ENCODE measurements around the gene GMPPB.
"Not testable (repeated sequence)": the region's sequence is repeated elsewhere in the genome, so short reads cannot be mapped to it uniquely, and the experiment has no call there.

Gene GMPPB

DNA sequence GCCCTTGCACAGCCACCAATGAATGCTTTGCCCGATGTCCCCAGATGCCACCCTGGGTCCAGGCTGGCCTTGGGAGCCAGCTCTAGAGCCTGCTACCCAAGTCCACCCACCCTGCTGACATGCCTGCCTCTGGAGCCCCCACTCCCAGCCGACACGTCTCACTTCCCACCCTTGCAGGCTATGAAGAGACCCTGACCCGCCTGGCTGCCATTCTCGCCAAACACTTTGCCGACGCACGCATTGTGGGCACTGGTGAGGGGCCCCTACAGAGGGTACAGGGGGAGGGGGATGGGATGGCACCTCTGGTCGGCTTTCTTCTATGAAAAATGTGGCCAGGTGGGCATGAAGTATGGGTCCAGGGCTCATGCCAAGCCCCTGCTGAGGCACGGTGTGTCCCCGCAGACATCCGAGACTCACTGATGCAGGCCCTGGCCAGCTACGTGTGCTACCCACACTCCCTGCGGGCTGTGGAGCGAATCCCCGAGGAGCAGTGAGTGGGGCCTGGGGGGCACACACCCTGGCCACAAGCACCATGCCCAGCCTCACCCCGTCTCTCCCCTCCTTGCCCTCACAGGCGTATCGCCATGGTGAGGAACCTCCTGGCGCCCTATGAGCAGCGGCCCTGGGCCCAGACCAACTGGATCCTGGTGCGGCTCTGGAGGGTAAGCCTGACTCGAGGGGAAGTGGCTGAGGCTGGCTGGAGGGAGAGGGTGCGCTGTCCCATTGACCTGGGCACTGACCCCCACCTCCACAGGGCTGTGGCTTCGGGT lies 10.2 kb downstream of the GMPPB start:
- no peak for DNase-seq (ENCODE audit: low read depth)

DNA sequence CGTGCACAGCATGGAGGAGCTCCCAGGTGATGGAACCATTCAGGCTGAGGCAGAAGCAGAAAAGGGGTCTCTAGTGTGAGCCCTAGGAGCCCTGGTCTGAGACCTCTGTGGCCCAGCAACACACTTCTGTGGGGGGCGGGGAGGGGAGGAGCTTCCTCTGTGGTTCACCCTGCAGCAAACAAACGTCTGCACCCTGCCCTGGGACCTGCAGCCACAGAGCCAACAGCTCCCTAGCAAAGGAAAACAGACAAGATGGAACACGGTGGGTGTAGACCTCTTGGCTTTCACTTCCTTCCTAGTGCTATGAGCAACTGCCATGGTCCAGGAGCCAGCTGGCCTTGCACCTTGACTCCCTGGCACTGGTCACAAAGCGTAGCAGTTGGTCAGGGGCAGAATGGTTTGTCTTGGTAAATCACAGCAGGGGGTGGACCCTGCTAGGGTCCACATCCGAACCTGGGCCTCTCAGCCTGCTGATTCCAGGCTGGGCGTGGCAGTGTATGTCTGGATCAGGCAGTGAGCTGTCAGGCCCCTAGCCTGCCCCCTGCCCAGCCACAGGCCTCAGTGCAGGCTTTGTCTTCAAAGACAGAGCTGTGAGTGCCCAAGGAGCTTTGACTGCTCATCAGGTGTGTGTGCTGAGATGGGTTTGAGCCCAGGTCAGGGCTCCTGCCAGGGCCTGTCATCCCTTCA lies 11.0 kb downstream of the GMPPB start:
- no peak for DNase-seq (ENCODE audit: low read depth)

DNA sequence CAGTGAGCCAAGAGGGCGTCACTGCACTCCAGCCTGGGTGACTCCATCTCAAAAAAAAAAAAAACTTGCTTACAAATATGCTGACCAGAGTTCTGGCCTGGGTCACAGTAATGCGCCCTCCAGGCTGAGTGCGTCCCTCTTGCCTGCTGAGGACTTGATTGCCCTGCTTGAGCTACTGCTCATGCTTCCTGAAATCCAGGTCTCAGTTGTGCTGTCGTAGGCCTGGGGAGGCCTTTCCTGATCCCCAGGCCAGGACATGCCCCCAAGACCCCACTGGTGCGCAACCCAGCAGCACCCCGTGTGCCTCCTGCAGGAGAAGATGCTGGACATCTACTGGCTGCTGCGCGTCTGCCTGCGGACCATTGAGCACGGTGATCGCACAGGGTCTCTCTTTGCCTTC lies 11.6 kb downstream of the GMPPB start:
- DNase-seq (ENCODE audit: low read depth): no peak

DNA sequence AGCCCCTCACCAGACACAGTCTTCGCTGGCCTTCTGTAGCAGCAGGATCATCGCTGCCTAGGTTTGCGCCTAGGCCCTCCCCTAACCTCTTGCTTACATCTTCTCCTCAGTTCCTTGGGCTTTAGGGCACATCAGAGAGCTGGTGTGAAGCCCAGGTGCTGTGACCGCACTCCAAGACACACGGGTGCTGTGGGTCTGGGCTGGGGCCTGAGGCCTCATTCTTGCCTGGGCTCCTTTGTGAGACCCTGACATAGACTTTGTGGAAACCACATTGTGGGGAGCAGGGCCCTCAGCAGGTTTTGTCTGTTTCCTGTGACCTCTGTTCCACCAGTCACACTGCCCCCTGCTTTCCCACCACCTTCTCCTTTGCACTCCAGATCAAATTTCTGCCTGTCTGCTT lies 12.3 kb downstream of the GMPPB start:
- no peak for DNase-seq (ENCODE audit: low read depth)

DNA sequence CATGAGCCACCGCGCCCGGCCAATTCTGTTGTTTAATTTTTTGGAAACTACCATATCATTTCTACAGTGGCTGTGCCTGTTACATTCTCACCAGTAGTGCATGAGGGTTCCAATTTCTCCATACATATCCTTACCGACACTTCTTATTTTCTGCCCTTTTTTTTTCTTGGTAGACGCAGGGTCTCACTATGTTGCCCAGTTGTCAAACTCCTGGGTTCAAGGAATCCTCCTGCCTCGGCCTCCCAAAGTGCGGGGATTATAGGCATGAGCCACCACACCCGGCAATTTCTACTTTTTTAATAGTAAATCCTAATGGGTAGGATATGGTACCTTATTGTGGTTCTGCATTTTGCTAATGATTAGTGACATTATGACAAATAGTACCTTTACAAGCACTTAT lies 13.9 kb downstream of the GMPPB start:
- no peak for DNase-seq (ENCODE audit: low read depth)

DNA sequence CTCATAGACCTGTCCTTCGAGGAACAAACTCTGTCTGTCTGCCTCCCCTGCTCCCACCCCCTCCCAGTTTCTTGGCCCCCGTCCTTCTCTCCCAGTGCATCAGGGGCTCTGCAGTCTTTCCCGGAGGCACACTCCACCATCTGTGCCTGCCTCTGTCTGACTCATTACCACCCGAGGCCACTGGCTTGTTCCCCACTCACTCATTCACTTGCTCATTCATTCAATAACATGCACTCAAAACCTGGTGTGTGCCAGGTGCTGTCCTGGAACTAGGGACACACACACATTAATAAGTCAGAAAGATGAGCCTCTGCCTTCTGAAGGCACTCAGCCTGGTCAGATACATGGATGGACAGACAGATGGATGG lies 16.7 kb downstream of the GMPPB start:
- DNase-seq (ENCODE audit: low read depth): no peak

DNA sequence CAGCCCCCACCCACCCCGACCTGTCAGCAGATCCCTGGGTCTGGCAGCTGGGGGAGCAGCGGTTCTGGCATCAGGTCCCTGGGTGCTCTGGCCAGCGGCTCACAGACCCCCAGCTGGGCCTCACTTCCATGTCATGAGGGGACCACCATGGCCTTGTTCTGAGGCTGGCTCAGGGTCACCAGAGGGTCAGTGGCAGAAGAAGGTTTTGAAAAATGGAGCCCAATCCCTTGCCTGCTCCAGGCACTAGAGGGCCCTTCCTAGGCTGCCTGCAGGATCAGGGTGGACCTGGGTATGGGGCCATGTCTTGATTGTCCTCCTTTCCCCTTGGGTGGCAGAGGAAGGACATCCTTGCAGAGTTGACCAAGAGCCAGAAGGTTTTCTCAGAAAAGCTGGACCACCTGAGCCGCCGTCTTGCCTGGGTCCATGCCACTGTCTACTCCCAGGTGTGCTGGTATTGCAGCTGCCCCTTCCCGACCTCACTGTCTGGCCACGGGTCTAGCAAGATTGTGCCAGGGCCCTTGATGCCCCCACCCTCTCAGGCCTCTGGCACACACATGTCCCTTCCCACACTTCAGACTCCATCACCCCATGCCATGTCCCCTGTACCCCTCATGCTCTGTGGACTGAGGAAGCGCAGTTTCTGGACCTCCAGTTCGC lies 17.2 kb downstream of the GMPPB start:
- DNase-seq (ENCODE audit: low read depth): no peak

DNA sequence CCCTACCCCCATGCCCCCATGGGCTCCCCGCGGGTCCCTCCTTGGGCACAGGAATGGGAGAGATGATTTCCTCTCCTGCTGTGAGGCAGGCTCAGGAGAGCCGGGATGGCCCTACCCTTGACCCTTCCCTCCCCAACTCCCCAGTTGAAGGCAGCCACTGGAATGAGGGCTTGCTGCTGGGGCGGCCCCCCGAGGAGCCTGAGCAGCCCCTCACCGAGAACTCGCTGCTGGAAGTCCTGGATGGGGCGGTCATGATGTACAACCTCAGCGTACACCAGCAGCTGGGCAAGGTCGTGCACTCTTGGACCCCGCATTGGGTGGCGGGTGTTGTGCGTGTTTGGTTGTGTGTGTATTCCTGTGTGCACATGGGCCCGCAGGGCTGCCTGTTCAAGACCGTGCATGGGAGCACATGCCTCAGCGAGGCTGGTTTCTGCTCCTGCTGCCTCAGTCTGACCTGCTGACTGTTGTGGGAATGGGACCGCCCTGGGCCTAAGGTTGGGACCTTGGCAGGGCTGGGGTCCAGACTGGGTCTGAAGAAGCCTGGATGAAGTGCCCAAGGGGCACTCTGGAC lies 18.3 kb downstream of the GMPPB start:
- no peak for DNase-seq (ENCODE audit: low read depth)

DNA sequence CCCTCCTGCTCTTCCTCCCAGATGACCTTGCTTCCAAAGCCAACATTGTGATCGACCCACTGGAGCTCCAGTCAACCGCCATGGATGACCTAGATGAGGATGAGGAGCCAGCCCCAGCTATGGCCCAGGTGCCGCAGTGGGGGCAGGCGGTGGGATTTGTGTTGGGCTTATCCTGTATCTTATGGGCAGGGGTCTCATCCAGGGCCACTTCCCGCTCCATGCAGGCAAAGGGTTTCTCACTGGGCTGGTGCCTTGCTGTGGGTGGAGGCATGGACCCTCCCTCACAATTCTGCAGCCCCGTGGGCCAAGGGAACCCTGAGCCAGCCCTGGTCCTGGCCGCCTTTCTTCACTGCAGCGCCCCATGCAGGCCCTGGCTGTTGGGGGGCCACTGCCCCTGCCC lies 19.1 kb downstream of the GMPPB start:
- no peak for DNase-seq (ENCODE audit: low read depth)

DNA sequence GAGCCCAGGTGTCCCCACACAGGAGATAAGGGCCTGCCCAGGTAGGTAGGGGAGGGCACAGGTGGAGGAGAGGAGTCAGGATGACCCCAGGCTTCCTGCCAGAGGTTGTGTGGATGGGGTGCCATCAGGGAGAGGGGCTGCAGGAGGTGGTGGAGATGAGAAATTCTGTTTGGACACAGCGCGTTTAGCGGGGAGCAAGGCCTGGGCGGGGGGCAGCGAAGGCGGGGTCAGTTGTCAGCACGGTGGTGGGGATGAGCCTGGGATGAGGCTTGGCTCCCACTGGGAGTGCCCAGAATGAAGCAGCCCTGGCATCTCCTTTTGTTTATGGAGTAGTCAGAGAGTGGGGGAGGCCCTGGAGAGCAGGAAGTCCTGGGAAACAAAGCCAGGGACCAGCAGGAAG lies 19.8 kb downstream of the GMPPB start:
- DNase-seq (ENCODE audit: low read depth): no peak

DNA sequence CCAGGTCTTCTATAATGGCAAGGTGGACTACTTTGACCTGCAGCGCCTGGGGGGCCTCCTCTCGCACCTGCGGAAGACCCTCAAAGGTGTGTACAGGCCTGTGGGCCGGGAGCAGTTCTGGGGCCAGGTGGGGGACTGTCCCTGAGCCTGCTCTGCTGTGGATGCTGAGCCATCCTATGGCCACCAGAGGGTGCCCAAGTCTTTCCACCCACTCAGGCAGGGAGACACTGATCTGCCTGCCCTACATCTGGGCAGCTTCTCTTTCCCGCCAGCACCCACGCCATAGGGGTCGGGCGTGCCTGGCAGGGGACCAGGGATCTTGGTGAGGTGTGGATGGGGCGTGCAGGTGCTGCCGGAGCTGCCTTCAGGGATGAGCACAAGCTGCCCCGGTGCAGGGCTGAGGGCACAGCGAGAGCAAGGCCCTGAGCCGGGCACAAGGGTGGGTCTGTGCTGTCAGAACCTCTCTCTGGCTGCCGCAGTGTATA lies 20.3 kb downstream of the GMPPB start:
- peak; percentile 42 for DNase-seq (ENCODE audit: low read depth)

DNA sequence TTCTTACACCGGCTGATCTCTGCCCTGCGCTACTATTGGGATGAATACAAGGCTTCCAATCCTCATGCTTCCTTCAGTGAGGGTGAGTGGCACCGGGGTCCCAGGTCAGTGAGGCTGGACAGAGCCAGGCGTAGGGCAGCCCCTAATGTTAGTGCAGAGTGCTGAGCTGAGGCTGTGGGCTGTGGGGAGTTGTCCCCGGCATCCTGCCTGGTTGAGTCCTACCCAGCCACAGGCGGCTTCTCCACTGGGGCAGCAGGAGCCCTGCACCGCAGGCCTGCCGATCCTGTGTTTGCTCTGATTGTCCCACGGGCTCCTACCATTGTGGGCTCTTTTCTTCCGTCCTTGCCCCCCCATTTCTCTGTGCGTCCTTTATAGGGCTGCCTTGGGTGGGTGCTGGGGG lies 21.1 kb downstream of the GMPPB start:
- DNase-seq (ENCODE audit: low read depth): no peak

DNA sequence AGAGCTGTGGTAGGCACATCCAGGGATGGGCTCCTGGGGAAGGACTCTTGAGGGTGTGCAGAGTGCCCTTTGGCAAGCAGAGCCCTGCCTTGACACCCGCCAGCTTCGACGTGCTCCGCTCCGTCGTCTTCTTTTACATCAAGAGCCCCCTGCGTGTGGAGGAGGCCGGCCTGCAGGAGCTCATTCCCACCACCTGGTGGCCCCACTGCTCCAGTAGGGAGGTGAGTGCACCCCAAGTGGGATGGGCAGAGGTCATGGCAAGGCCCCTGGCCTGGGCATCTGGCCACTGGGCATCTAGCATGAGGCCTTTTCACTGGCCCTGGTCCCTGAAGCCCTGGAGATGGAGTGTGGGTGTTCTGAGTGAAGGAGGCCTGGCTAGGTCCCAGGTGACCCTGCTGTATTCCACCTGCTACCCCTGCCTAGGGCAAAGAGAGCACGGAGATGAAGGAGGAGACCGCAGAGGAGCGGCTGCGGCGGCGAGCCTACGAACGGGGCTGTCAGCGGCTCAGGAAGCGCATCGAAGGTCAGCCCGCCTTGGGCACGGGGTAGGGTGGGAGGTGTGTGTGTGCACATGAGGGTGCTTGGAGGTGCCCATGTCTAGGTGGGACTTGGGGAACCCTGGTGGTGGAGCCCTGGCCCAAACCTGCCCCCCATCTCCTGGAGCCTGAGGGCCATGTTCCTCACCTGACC lies 22.2 kb downstream of the GMPPB start:
- no peak for DNase-seq (ENCODE audit: low read depth)

DNA sequence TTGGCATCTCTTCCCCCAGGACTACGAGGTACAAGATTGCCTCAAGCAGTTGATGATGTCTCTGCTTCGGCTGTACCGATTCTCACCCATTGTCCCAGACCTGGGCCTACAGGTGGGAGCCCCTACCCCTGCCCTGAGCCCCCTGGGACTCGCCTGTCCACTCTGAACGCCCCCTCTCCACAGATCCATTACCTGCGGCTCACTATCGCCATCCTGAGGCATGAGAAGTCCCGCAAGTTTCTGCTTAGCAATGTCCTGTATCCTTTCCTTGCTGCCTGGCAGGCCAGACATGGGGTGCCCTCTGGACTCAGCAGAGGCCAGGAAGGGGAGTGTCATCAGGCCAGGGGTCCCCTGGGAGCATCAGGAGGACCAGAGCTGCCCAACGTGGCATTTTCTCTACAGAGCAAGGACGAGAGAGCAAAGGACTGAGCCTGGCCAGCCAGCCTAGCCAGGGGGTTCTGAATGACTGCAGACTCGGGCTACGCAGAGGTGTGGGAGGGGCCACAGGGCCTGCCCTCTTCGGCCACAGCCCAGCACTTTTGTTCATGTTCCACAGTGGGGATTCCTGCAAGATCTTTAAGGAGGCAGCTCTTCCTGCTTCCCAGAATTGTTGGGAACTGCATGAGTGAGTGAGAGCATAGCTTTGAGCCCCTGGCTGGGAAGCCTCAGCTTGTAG lies 23.2 kb downstream of the GMPPB start:
- DNase-seq (ENCODE audit: low read depth): no peak

DNA sequence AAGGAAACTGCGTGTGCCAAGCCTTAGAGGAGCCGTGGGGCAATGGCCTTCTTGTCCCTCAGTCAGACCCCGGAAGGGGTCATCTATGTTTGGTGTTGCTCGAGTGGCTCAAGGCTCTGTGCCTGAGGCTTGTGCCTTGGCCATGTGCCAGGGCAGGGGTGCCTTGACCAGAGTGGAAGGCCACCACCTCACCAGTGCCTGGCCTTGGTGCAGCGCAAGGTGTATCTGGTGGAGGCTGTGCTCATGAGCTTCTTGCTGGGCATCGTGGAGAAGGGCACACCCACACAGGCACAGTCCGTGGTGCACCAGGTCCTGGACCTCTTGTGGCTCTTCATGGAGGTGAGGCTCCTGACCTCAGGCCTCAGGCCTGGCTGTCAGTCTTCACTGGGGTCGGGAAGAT lies 23.7 kb downstream of the GMPPB start:
- DNase-seq (ENCODE audit: low read depth): no peak

DNA sequence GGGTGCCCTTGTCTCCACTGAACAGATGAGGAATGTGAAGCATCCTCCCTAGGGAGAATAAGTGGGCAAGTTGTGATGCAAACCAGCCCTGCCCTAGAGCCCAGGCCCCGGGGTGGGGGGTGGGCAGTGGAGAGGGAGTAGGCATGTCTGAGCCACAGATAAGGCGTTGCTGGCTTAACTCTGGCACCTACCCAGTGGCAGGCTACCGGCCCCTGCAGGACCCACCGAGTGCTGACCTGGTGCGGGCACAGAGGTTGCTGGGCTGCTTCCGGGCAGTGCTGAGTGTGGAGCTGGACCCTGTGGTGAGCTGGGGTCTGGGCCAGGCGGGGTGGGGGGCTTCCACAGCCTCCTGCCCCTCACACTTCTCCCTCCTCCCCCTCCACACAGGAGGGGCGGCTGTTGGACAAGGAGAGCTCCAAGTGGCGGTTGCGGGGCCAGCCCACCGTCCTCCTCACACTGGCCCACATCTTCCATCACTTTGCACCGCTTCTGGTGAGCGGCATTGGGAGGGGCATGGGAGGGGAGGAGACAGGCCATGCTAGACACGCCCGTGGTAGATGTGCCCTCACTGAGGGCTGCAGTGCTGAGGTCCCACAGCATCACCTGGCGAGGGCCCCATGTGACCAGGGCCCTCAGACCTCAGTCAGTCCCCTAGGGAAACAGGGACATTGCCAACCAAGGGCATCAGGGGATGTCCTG lies 24.3 kb downstream of the GMPPB start:
- no peak for DNase-seq (ENCODE audit: low read depth)

DNA sequence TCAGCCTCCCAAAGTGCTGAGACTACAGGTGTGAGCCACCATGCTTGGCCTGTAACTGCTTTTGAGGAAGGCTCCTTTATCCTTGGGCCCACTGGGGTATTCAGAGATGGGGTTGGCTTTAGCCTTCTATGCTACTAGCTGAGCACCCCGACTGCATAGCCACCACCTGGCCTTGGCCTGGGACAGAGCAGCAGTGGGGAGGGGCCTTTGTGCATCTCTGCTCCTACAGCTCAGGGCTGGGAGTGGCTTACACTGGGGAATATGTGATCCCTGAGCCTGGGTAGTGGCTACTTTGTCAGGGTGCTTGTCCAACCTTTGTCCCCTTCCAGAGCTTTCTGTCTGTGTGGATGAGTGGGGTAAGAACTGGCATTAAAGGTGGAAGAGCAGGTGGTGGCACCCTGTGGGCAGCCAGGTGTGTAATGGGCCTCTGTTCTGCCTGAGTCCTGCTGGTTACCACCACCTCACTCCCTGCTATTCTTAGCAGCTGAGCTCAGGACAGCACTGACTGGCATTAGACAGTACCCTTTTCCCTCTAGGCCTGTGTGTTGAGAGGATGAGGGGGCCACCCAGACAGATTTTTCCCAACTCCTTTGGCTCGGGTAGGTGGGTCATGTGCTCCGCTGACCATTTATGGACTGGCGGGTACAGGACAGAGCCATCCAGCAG lies 28.3 kb downstream of the GMPPB start:
- not testable (repeated sequence) for DNase-seq (ENCODE audit: low read depth)

DNA sequence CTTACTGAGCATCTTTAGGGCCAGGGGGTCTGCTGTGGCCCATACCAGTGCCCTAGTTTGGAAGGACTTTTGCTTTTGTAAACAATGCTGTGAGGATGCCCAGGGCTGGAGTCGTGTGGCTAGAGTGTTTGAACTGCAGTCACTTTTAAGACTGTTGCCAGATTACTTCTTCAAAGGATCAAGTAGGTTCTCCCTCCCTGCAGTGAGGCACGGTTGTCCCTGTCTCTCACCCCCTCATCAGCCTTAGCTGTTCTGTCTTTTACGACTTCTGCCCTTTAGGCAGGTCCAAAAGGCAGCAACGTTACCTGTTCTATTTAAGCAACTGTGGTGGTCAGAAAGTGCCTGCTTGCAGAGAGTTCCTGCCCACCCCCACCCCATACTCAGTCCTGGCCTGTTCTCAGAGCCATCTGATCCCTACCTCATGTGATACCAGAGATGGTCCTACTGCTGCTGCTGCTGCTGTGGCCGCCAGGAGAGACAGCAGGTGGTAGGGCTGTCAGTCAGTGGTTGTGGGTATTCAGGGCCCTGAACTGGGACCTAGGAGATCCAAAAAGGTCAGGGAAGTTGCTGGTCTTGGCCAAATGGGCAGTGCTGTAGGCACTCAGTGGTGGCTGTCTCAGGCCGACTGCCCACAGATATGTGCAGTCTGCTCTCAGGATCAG lies 29.2 kb downstream of the GMPPB start:
- DNase-seq (ENCODE audit: low read depth): not testable (repeated sequence)

DNA sequence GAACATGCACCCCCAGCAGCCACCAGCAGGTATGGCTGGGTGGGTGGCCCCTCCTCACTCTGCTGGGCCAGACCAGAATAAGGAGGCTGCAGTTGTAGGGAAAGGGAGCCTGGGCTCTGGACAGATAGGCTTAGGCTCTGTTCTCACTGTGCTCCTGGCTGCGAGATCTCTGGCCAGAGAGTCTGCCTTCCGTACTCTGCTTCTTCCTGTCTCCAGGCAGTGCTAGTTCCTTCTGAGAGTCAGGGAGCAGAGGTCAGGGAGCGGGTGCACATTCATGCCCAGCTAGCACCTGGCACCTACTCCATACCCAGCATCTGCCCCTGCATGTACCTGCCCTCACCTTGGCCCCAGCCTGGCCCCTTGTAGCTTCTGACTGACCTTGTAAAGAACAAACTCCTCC lies 32.3 kb downstream of the GMPPB start:
- DNase-seq (ENCODE audit: low read depth): not testable (repeated sequence)

DNA sequence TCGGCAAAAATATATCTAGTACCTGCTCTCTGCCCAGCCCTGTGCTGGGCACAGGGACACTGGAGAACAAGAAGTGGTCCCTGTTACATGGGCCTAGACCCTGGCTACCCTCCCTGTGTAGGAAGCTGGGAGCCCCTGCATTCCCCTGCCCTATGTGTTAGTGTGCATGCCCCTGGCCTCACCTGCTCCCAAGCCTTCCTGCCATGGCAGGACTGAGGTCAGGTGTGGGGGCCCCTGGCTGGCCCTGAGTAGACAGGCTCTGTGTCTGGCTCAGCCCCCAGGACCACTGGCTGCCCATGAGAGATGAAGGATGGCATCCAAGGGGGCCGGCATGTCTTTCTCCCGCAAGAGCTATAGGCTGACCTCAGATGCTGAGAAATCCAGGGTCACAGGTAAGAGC lies 32.9 kb downstream of the GMPPB start:
- DNase-seq (ENCODE audit: low read depth): not testable (repeated sequence)
